ENCODE measurements around the gene ZAP70.

The ZAP70 gene

DNA sequence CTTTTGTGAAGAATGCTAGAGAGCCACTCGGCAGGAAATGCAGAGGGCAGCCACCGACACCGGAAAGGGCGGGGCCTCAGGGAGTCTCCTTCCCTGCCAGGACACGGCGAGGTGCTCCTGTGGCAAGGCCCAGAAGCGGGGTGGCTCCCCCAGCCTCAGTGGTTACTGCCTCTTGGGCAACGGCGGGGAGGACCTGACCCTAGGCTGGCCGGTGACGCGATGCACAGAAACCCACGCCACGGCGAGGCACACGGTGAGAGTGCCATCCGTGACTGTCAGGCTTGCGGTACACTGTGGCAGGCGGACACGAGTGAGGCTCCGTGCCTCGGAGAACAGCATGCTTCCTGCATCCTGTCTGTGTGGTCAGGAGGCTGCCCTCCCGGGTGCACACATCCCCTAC lies 47.8 kb downstream of the ZAP70 start:
- H3K36me3 ChIP-seq (ENCODE audit: control insufficient read depth, insufficient read depth, low read length), result peaks cover 6% of the 10 kb centered on the region
- no peak overlapping the region for H3K4me3 ChIP-seq (ENCODE audit: low read length)
- H3K79me1 ChIP-seq (ENCODE audit: low read length), result no peaks in the 10 kb centered on the region
- H3K4me1 ChIP-seq (ENCODE audit: control insufficient read depth, low read depth, low read length), result peaks cover 2% of the 10 kb centered on the region
- H3K18ac ChIP-seq (ENCODE audit: low read length), result no peak overlapping the region
- H2AK5ac ChIP-seq (ENCODE audit: low read length), result no peak overlapping the region
- H3K23ac ChIP-seq (ENCODE audit: low read length), result no peak overlapping the region
- H4K8ac ChIP-seq (ENCODE audit: low read depth, low read length), result no peak overlapping the region
- H2BK5ac ChIP-seq (ENCODE audit: low read length), result no peak overlapping the region
- H2BK15ac ChIP-seq (replicated peaks; ENCODE audit: low read depth), result no peak overlapping the region
- no peak overlapping the region for H3K56ac ChIP-seq (ENCODE audit: low read length)
- DNase-seq, result no peak
- no peak overlapping the region for H2BK120ac ChIP-seq (ENCODE audit: low read depth, low read length)
- H3K4me2 ChIP-seq (ENCODE audit: low read length), result no peak overlapping the region
- H3K79me2 ChIP-seq (ENCODE audit: control insufficient read depth, insufficient read depth, low read length), result no peaks in the 10 kb centered on the region
- no peaks in the 10 kb centered on the region for H3K27me3 ChIP-seq (ENCODE audit: insufficient read depth, low read length, poor library complexity)
- no peak overlapping the region for H3K4ac ChIP-seq (ENCODE audit: low read depth, low read length)
- H3K27ac ChIP-seq (ENCODE audit: low read depth, low read length), result no peak overlapping the region
- H3K9ac ChIP-seq (ENCODE audit: low read length), result no peak overlapping the region
- no CpG with 5 or more reads among the region's 23 CpGs for WGBS (ENCODE audit: extremely low coverage, insufficient coverage, low lambda C conversion rate)
- H4K5ac ChIP-seq (ENCODE audit: low read length), result no peak overlapping the region

DNA sequence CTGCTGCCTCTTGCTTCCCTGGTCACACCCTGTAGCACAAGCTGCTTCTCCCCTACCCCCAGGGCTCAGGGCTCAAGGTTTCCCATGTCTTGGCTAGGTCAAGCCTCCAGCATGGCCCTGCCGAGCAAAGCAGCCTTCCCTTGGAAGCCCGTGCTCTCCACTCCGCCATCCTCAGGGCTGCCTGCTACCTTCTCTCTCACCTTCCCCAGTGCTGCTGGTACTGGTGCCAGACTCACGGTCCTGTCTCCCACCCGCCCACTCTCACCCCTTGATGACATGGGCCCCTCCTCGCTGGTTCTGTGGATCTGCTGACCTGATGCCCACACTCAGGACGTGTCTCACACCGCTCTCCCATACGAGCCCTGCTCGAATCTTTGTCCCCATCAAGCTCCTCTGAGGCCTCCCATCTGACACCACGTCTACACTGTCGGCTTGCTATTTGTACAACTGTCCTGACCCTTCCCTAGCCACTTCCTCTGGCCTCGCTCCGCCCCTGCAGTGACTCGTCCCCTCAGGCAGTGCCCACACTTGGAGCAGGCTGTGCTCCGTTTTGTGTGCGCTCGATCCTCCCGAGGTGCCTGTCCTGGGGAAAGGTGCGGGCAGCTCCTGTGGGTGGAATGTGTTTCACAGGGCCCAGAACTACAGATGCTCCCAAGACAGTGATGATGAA lies 49.9 kb downstream of the ZAP70 start:
- Histone ChIP-seq H3K18ac (ENCODE audit: low read length) (no peak overlapping the region), H3K4me3 (ENCODE audit: low read length) (no peak overlapping the region), H3K27ac (ENCODE audit: low read depth, low read length) (no peak overlapping the region), H3K4me2 (ENCODE audit: low read length) (no peak overlapping the region), H3K79me2 (ENCODE audit: control insufficient read depth, insufficient read depth, low read length) (no peaks in the 10 kb centered on the region), H4K8ac (ENCODE audit: low read depth, low read length) (no peak overlapping the region), H4K5ac (ENCODE audit: low read length) (no peak overlapping the region), H3K27me3 (ENCODE audit: insufficient read depth, low read length, poor library complexity) (no peaks in the 10 kb centered on the region), H2AK5ac (ENCODE audit: low read length) (no peak overlapping the region), H3K79me1 (ENCODE audit: low read length) (no peaks in the 10 kb centered on the region), H3K56ac (ENCODE audit: low read length) (no peak overlapping the region), H2BK5ac (ENCODE audit: low read length) (no peak overlapping the region), H3K4ac (ENCODE audit: low read depth, low read length) (no peak overlapping the region), H3K9ac (ENCODE audit: low read length) (no peak overlapping the region), H3K23ac (ENCODE audit: low read length) (no peak overlapping the region), H3K36me3 (ENCODE audit: control insufficient read depth, insufficient read depth, low read length) (peaks cover 8% of the 10 kb centered on the region), H3K4me1 (ENCODE audit: control insufficient read depth, low read depth, low read length) (peaks cover 2% of the 10 kb centered on the region), H2BK15ac (replicated peaks; ENCODE audit: low read depth) (no peak overlapping the region), H2BK120ac (ENCODE audit: low read depth, low read length) (no peak overlapping the region)
- no CpG with 5 or more reads among the region's 20 CpGs for WGBS (ENCODE audit: extremely low coverage, insufficient coverage, low lambda C conversion rate)
- DNase-seq, result no peak

DNA sequence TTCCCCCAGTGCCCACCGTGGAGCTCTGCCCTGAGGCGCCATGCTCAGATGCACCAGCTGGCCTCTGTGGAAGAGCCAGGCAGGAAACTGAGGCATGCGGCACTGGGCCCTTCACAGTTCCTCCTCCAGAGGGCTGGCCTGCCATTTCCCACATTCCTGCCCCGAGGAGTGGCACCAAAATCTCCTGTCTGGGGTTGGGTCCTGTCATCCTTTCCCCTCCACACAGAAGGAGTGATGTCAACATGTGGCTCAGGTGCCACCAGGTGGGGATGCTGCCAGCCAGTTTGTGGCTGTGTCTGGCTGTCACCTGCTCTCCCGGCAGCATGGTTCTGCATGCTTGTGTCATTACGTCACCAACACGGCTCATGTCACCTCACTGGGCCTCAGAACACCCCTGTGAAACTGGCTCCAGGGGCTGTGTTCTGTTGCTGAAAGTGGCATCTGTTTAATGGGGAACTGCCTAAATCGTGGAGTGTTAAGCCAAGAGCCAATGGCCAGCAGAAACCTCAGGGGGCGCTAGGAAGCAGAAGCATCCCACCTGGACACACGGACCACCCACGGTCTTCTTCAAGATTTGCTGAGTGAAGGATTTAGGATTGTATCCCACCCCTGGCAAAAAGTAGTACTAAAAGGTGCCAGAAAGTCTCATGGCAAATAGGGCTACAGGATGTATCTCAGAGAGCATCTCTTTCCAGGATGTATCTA lies 51.3 kb downstream of the ZAP70 start:
- Histone ChIP-seq H2AK5ac (ENCODE audit: low read length) (no peak overlapping the region), H3K4me1 (ENCODE audit: control insufficient read depth, low read depth, low read length) (peaks cover 4% of the 10 kb centered on the region), H2BK120ac (ENCODE audit: low read depth, low read length) (no peak overlapping the region), H3K4ac (ENCODE audit: low read depth, low read length) (no peak overlapping the region), H2BK15ac (replicated peaks; ENCODE audit: low read depth) (no peak overlapping the region), H3K27ac (ENCODE audit: low read depth, low read length) (no peak overlapping the region), H3K4me3 (ENCODE audit: low read length) (no peak overlapping the region), H3K56ac (ENCODE audit: low read length) (no peak overlapping the region), H3K36me3 (ENCODE audit: control insufficient read depth, insufficient read depth, low read length) (peaks cover 6% of the 10 kb centered on the region), H3K79me2 (ENCODE audit: control insufficient read depth, insufficient read depth, low read length) (no peaks in the 10 kb centered on the region), H4K5ac (ENCODE audit: low read length) (no peak overlapping the region), H3K79me1 (ENCODE audit: low read length) (no peaks in the 10 kb centered on the region), H3K23ac (ENCODE audit: low read length) (no peak overlapping the region), H3K9ac (ENCODE audit: low read length) (no peak overlapping the region), H3K18ac (ENCODE audit: low read length) (no peak overlapping the region), H3K4me2 (ENCODE audit: low read length) (no peak overlapping the region), H2BK5ac (ENCODE audit: low read length) (no peak overlapping the region), H3K27me3 (ENCODE audit: insufficient read depth, low read length, poor library complexity) (no peaks in the 10 kb centered on the region), H4K8ac (ENCODE audit: low read depth, low read length) (no peak overlapping the region)
- DNase-seq, result peak; percentile 59
- WGBS (ENCODE audit: extremely low coverage, insufficient coverage, low lambda C conversion rate), result no CpG with 5 or more reads among the region's 11 CpGs

DNA sequence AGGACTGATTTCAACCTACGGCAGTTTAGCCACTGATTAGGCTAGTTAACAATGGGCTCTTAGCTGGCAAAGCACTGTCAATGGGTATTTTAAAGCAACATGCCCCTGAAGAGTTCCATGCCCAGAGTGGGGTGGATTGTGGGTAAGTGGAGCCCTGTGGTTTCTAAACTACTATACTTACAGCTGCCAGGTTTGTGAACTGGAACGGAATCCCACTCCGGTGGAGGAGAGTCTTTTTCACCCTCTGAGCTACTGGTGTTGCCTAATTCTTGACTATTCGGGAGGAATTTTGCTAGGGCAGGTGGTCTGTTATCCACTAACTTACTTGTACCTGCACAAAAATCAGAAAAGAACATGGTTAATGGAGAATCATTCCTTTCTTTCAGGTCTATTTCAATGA lies 52.6 kb downstream of the ZAP70 start:
- Histone ChIP-seq H3K36me3 (ENCODE audit: control insufficient read depth, insufficient read depth, low read length) (peaks cover 6% of the 10 kb centered on the region), H4K8ac (ENCODE audit: low read depth, low read length) (no peak overlapping the region), H3K79me1 (ENCODE audit: low read length) (no peaks in the 10 kb centered on the region), H3K23ac (ENCODE audit: low read length) (no peak overlapping the region), H3K56ac (ENCODE audit: low read length) (no peak overlapping the region), H2BK15ac (replicated peaks; ENCODE audit: low read depth) (no peak overlapping the region), H2BK120ac (ENCODE audit: low read depth, low read length) (no peak overlapping the region), H3K4me1 (ENCODE audit: control insufficient read depth, low read depth, low read length) (peaks cover 4% of the 10 kb centered on the region), H3K4ac (ENCODE audit: low read depth, low read length) (no peak overlapping the region), H2BK5ac (ENCODE audit: low read length) (no peak overlapping the region), H3K79me2 (ENCODE audit: control insufficient read depth, insufficient read depth, low read length) (no peaks in the 10 kb centered on the region), H3K9ac (ENCODE audit: low read length) (no peak overlapping the region), H3K27me3 (ENCODE audit: insufficient read depth, low read length, poor library complexity) (no peaks in the 10 kb centered on the region), H3K18ac (ENCODE audit: low read length) (no peak overlapping the region), H3K27ac (ENCODE audit: low read depth, low read length) (no peak overlapping the region), H2AK5ac (ENCODE audit: low read length) (no peak overlapping the region), H3K4me2 (ENCODE audit: low read length) (no peak overlapping the region), H3K4me3 (ENCODE audit: low read length) (no peak overlapping the region), H4K5ac (ENCODE audit: low read length) (no peak overlapping the region)
- WGBS (ENCODE audit: extremely low coverage, insufficient coverage, low lambda C conversion rate), result no CpG with 5 or more reads among the region's 4 CpGs
- no peak for DNase-seq

DNA sequence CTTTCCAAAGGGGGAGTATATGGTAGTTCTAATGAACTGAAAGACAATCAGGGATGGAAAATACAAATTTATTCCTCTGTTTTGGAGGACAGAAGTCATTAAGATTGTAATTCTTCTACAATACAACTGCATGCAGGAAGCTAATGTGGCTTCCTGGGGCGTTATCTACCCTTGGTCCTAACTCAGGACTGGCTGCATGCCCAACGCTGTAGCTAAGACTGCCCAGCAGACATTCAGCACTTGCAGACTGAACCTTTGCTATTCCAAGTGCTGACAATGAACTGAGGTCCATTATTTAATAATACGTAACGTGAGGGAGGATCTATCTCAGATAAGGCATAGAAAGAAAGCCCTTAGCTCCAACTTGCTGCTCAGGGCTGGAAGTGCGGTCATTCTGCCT lies 53.2 kb downstream of the ZAP70 start:
- no peak for DNase-seq
- Histone ChIP-seq H4K8ac (ENCODE audit: low read depth, low read length) (no peak overlapping the region), H3K79me1 (ENCODE audit: low read length) (no peaks in the 10 kb centered on the region), H3K4me3 (ENCODE audit: low read length) (no peak overlapping the region), H3K18ac (ENCODE audit: low read length) (no peak overlapping the region), H3K27me3 (ENCODE audit: insufficient read depth, low read length, poor library complexity) (no peaks in the 10 kb centered on the region), H3K4ac (ENCODE audit: low read depth, low read length) (no peak overlapping the region), H3K56ac (ENCODE audit: low read length) (no peak overlapping the region), H2BK5ac (ENCODE audit: low read length) (no peak overlapping the region), H3K4me1 (ENCODE audit: control insufficient read depth, low read depth, low read length) (peaks cover 4% of the 10 kb centered on the region), H2BK120ac (ENCODE audit: low read depth, low read length) (no peak overlapping the region), H2BK15ac (replicated peaks; ENCODE audit: low read depth) (no peak overlapping the region), H3K23ac (ENCODE audit: low read length) (no peak overlapping the region), H3K79me2 (ENCODE audit: control insufficient read depth, insufficient read depth, low read length) (no peaks in the 10 kb centered on the region), H4K5ac (ENCODE audit: low read length) (no peak overlapping the region), H3K27ac (ENCODE audit: low read depth, low read length) (no peak overlapping the region), H3K9ac (ENCODE audit: low read length) (no peak overlapping the region), H3K4me2 (ENCODE audit: low read length) (no peak overlapping the region), H3K36me3 (ENCODE audit: control insufficient read depth, insufficient read depth, low read length) (peaks cover 6% of the 10 kb centered on the region), H2AK5ac (ENCODE audit: low read length) (no peak overlapping the region)
- WGBS (ENCODE audit: extremely low coverage, insufficient coverage, low lambda C conversion rate), result no CpG with 5 or more reads among the region's 5 CpGs

All from mesendoderm (in vitro differentiated cells).